Activated naive CD4-positive, alpha-beta T cell treated with anti-CD3 and anti-CD28 coated beads, Interleukin-2, amount 50 U/mL, for 72 hours (primary cell): ENCODE data around the gene CHMP4B. TPM values are rescaled to one million over a fixed set of nuclear protein-coding genes. Genes with fewer than 3 reads are reported as not detected.

Experiments
- ATAC-seq, 2 donors: fragments of 150-1000 bp; cut with Tn5 transposase; 2 replicates each; pipeline ENCODE4 v1.10.0; 2021; ENCODE audit warnings: mild to moderate bottlenecking in 2 of 2, moderate library complexity in 2 of 2
- DNase-seq, 2 donors: peaks; one replicate each; pipeline ENCODE4 v3.0.0; 2021 to 2022; ENCODE audit warnings: low spot score in 2 of 2
- H3K27ac Mint-ChIP-seq, 2 donors: one replicate each; pipeline ENCODE4 v1.8.0; 2022; ENCODE audit warnings: mild to moderate bottlenecking in 2 of 2, mixed read lengths in 2 of 2
- H3K36me3 Mint-ChIP-seq, 2 donors: one replicate each; pipeline ENCODE4 v1.8.0; 2022; ENCODE audit warnings: mixed read lengths in 2 of 2
- H3K9me3 Mint-ChIP-seq, 2 donors: one replicate each; pipeline ENCODE4 v1.8.0; 2022; ENCODE audit warnings: mixed read lengths in 2 of 2
- total RNA-seq, 2 donors: library from RNA; stranded (reverse); gene quantifications; one replicate each; pipeline ENCODE4 v1.2.3, GENCODE V29; 2022

CHMP4B gene
- total RNA-seq, 2 donors from 2014 or later, result 80.0 to 81.4 TPM

- Mint-ChIP-seq H3K9me3 (no peaks in the 10 kb centered on the region), H3K36me3 (peaks cover 2 to 3% of the 10 kb centered on the region in 2 donors), H3K27ac (peak overlapping the region; percentile 80 to 92)
- DNase-seq (no peak), ATAC-seq (peak in 1 of 2 donors; percentile 19)
Measured at GRCh38 chr20:33859751-33860150, 48.6 kb downstream of the CHMP4B start.

GRCh38 chr20:33861458-33861857 lies 50.3 kb downstream of the CHMP4B start:
- Mint-ChIP-seq H3K36me3 (no peaks in the 10 kb centered on the region), H3K27ac (peak overlapping the region in 1 of 2 donors; percentile 47)
- ATAC-seq, result no peak

GRCh38 chr20:33862709-33863403 lies 51.7 kb downstream of the CHMP4B start:
- peak in 1 of 2 donors; percentile 69 for DNase-seq
- no peak overlapping the region for H3K27ac Mint-ChIP-seq
- no peaks in the 10 kb centered on the region for H3K9me3 Mint-ChIP-seq
- ATAC-seq, result peak; percentile 30 to 63
- no peaks in the 10 kb centered on the region for H3K36me3 Mint-ChIP-seq

More at GRCh38 chr20:33861458-33861857, 50.3 kb downstream of the CHMP4B start:
- H3K9me3 Mint-ChIP-seq, result no peaks in the 10 kb centered on the region
- no peak for DNase-seq

GRCh38 chr20:33863440-33864323 lies 52.5 kb downstream of the CHMP4B start:
- no peaks in the 10 kb centered on the region for H3K36me3 Mint-ChIP-seq
- H3K9me3 Mint-ChIP-seq, result no peaks in the 10 kb centered on the region
- DNase-seq (no peak), ATAC-seq (no peak)
- H3K27ac Mint-ChIP-seq, result no peak overlapping the region

GRCh38 chr20:33864324-33864963 lies 53.3 kb downstream of the CHMP4B start:
- H3K27ac Mint-ChIP-seq, result no peak overlapping the region
- no peak for ATAC-seq

GRCh38 chr20:33865761-33866370 lies 54.7 kb downstream of the CHMP4B start:
- H3K9me3 Mint-ChIP-seq, result no peaks in the 10 kb centered on the region
- peak overlapping the region in 1 of 2 donors; percentile 12 for H3K27ac Mint-ChIP-seq
- DNase-seq (no peak), ATAC-seq (no peak)
- no peaks in the 10 kb centered on the region for H3K36me3 Mint-ChIP-seq

More at GRCh38 chr20:33864324-33864963, 53.3 kb downstream of the CHMP4B start:
- no peak for DNase-seq
- no peaks in the 10 kb centered on the region for H3K9me3 Mint-ChIP-seq
- no peaks in the 10 kb centered on the region for H3K36me3 Mint-ChIP-seq

- no peak for ATAC-seq
- DNase-seq, result no peak
- H3K9me3 Mint-ChIP-seq, result no peaks in the 10 kb centered on the region
- H3K36me3 Mint-ChIP-seq, result no peaks in the 10 kb centered on the region
- peak overlapping the region in 1 of 2 donors; percentile 12 for H3K27ac Mint-ChIP-seq
Measured at GRCh38 chr20:33866398-33867100, 55.4 kb downstream of the CHMP4B start.

GRCh38 chr20:33868042-33868441 lies 56.9 kb downstream of the CHMP4B start:
- H3K27ac Mint-ChIP-seq, result no peak overlapping the region
- H3K9me3 Mint-ChIP-seq, result no peaks in the 10 kb centered on the region
- ATAC-seq (no peak), DNase-seq (no peak)
- H3K36me3 Mint-ChIP-seq, result no peaks in the 10 kb centered on the region

GRCh38 chr20:33868595-33868994 lies 57.4 kb downstream of the CHMP4B start:
- no peaks in the 10 kb centered on the region for H3K36me3 Mint-ChIP-seq
- H3K9me3 Mint-ChIP-seq, result no peaks in the 10 kb centered on the region
- no peak overlapping the region for H3K27ac Mint-ChIP-seq
- DNase-seq, result no peak
- ATAC-seq, result no peak

- Mint-ChIP-seq H3K9me3 (no peaks in the 10 kb centered on the region), H3K36me3 (no peaks in the 10 kb centered on the region), H3K27ac (no peak overlapping the region)
- DNase-seq (no peak), ATAC-seq (no peak)
Measured at GRCh38 chr20:33869283-33869682, 58.1 kb downstream of the CHMP4B start.

GRCh38 chr20:33871362-33871761 lies 60.2 kb downstream of the CHMP4B start:
- Mint-ChIP-seq H3K36me3 (no peaks in the 10 kb centered on the region), H3K27ac (no peak overlapping the region), H3K9me3 (no peaks in the 10 kb centered on the region)
- DNase-seq, result no peak
- ATAC-seq, result no peak

- ATAC-seq (no peak), DNase-seq (no peak)
- Mint-ChIP-seq H3K36me3 (peaks cover 10% of the 10 kb centered on the region in 2 donors), H3K9me3 (peaks cover 9% of the 10 kb centered on the region in 2 donors), H3K27ac (no peak overlapping the region)
Measured at GRCh38 chr20:33874129-33874528, 63.0 kb downstream of the CHMP4B start.

GRCh38 chr20:33875055-33875454 lies 63.9 kb downstream of the CHMP4B start:
- peaks cover 10% of the 10 kb centered on the region in 2 donors for H3K9me3 Mint-ChIP-seq
- H3K36me3 Mint-ChIP-seq, result peaks cover 10% of the 10 kb centered on the region in 2 donors
- H3K27ac Mint-ChIP-seq, result no peak overlapping the region
- no peak for DNase-seq
- no peak for ATAC-seq

GRCh38 chr20:33875534-33876026 lies 64.4 kb downstream of the CHMP4B start:
- DNase-seq (no peak), ATAC-seq (no peak)
- no peak overlapping the region for H3K27ac Mint-ChIP-seq
- H3K9me3 Mint-ChIP-seq, result peaks cover 14% of the 10 kb centered on the region in 2 donors
- peaks cover 10 to 14% of the 10 kb centered on the region in 2 donors for H3K36me3 Mint-ChIP-seq

- H3K9me3 Mint-ChIP-seq, result peaks cover 14% of the 10 kb centered on the region in 2 donors
- ATAC-seq (no peak), DNase-seq (no peak)
- no peak overlapping the region for H3K27ac Mint-ChIP-seq
- peaks cover 10 to 14% of the 10 kb centered on the region in 2 donors for H3K36me3 Mint-ChIP-seq
Measured at GRCh38 chr20:33878583-33878982, 67.4 kb downstream of the CHMP4B start.

- Mint-ChIP-seq H3K36me3 (peaks cover 10 to 14% of the 10 kb centered on the region in 2 donors), H3K27ac (no peak overlapping the region), H3K9me3 (peaks cover 14% of the 10 kb centered on the region in 2 donors)
- DNase-seq (no peak), ATAC-seq (no peak)
Measured at GRCh38 chr20:33880396-33880795, 69.2 kb downstream of the CHMP4B start.
